Ureter (tissue), 1 donor: ENCODE measurements around the gene LACTBL1. TPM values are rescaled to one million over a fixed set of nuclear protein-coding genes. Genes with fewer than 3 reads are reported as not detected.
"Not testable (repeated sequence)": the region's sequence is repeated elsewhere in the genome, so short reads cannot be mapped to it uniquely, and the experiment has no call there.

ENCODE experiments used
- DNase-seq: peaks from one replicate; pipeline ENCODE4 v3.0.0-alpha.2; 2020; ENCODE audit warnings: low spot score
- total RNA-seq: library from RNA; stranded (reverse); gene quantifications from one replicate; pipeline ENCODE4 v1.2.4, GENCODE V29; 2023
- donor health status: DM: yes; HTN: yes; CAD: no.

Gene LACTBL1
- total RNA-seq, 1 donor from 2014 or later, result not detected

DNA sequence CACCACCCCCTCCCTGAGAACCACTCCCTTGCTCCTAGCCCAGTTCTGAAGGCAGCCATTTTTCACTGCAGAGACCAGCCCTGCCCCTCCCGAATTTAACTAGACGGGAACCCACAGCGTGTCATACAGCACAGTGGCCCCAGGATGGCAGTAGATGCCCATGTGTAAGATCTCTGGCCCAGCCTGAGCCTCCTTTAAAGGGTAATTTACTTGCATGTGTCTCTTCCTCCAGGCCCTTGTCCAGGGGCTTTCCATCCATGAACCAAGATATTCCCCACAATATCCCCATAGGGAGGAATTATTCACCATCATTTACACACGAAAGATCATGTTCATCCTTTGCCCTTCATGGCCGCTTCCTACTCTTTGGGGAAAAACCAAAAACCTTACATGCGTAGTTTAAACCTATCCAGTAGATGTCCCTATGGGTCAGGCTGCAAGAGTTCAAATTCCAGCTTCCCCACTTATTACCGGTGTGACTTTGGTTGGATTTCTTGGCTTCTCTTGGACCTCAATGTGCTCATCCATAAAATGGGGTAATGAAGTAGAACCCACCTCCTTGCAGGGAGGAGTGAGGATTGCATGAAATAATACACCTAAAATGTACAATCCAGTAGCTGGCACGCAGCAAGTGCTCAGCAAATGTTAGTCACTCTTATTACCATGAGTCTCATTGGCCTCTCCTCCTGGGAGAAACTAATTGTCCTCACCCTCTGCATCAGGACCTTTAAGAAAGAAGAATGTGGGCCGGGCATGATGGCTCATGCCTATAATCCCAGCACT is 4.0 kb upstream of the LACTBL1 start:
- peak; percentile 76 for DNase-seq

DNA sequence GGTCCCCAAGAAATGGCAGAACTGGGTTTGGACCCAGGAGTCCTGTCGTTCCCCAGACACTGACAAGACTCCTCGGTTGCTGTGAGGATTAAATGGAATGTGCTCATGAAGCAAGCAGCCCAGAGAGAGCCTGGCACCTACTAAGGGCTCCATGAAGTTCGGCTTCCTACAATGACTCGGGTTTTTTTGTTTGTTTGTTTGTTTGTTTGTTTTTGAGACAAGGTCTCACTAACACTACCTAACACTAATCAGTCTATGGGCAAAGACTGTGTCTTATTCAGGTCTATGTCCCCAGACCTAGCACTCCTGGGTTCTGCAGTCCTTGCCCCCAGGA is 3.4 kb upstream of the LACTBL1 start:
- no peak for DNase-seq

DNA sequence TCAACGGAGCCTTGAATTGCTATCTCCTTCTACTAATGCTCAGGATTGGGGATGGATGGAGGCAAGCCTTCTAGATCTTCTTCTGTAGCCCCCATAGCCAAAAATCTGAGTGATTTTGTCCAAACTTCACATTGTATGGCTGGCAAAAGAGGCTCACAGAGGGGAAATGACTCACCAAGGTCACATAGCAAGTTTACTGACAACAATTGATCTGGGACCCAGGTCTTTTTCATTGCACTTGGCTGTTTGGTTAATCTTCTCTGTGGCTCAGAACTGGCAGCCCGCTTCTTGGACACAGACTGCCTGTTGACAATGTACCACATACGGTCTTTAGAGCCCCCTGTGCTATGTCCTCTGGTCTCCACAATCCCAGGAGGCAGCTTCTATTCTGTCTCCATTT is 3.0 kb upstream of the LACTBL1 start:
- DNase-seq, result no peak

DNA sequence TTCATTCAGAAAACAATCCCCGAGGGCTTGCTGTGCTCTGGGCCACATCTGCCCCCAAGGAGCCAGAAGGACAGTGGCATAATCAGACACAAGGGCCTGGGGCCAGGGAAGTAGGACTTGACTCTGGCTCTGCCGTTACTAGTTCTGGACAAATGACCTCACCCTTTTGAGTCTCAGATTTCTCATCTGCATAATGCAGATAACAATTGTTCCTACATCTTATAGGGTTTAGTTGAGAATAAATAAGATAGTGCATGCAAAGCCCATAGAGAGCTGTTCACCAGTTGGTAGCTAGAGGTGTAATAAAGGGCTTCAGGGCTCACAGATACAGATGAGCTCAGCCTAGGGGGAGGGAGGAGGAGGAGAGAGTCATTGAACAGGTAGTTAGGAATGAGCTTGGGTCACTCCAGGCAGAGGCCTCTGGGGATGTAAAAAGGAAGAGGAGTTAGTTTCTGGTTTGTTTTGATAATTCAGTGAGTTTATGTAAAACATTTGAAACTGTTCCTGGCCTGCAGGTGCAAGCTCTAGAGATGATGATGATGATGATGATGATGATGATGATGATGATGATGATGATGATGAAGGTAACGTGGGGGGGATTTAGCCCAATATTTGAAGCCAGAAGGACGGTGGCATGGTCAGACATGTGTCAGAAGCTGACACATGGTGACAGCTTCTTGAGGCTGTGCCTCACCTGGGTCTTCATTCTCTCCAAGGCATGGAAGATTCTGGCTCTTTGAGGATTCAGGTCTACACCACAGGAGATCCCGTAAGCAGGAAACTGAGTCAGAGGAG is 858 bp downstream of the LACTBL1 start:
- no peak for DNase-seq

DNA sequence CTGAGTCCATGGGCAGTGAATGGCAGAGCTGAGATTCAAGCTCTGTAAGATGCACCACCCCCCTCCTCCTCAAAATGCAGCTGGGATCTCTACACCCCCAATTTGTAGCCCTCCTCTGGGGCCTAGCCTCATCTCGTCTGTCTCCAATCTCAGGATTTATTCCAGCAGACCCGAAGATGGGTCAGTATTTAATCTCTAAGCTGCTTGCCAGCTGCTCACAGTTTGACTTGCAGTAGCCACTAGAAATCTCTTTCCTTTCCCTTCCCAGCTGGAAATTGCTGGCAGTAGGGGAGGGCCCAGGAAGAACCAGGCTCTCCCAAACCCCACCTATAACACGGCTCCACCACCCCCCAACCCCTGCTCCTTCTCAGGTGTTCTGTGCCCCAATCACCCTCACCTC is 1.5 kb downstream of the LACTBL1 start:
- DNase-seq, result no peak

DNA sequence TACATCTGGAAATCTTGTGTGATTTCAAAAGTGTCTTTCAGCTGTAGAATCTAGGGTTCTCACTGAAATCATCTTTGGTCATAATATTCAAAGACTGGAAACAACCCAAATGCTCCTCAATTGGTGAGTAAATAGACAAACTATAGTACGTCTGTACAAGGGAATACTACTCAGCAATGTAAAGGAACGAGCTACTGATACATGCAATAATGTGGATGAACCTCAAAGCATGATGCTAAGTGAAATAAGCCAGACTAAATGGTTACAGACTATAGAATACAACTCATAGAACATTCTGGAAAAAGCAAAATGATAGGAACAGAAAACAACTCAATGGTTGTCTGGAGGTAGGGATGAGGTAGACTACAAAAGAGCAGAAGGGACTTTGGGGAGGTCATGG is 2.6 kb downstream of the LACTBL1 start:
- DNase-seq, result no peak

DNA sequence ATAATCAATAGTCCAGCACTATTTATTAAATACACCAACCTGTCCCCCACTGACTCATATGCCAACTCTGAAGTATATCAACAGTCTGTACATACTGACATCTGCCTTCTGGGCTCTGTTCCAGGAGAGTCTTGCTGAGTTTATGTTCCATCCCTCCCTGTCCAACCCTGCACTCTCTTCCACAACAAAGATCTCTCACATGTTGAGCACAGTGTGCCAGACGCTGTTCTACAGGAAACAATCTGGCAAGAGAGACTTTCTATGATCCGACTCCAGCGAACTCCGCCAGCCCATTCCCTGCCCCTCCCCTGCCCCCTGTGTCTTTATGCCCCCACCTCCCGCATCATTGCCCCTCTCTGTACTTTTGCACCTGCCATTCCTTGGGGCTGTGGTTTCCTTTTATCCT is 3.4 kb downstream of the LACTBL1 start:
- DNase-seq, result no peak

DNA sequence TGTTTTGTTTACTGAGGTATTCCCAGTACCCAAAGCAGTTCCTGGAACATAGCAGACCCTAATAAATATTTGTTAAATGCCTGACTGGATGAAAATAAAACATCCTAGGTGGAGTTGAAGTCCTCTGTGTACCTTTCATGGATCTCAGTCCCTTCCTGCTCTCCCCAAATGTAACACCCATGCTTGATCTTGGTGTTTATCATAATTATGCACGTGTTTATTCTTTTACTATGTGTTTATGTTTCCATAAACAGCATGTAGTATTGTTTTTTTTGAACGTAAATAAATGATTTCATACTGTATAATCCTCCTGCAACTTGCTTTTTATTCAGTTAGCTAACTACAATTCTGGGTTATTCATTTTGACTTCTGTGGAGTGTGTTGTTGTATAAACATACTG is 4.8 kb downstream of the LACTBL1 start:
- DNase-seq, result no peak

DNA sequence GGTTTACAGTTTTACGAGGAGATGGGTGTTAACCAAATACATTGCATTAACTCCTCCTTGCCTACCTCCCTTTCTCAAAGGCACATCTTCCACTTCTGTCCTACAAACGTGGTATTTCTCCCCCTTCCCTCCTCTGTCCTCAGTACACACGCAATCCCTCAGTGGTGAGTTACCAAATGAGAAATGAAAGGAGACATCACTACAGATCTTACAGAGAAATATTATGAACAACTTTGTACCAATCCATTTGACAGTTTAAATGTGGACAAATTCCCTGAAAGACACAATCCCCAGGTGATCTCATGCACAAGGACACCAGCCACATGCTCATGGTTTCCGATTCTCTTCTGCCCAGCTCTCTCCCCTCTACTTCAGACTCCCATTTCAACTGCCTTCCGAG is 6.4 kb downstream of the LACTBL1 start:
- DNase-seq, result no peak

DNA sequence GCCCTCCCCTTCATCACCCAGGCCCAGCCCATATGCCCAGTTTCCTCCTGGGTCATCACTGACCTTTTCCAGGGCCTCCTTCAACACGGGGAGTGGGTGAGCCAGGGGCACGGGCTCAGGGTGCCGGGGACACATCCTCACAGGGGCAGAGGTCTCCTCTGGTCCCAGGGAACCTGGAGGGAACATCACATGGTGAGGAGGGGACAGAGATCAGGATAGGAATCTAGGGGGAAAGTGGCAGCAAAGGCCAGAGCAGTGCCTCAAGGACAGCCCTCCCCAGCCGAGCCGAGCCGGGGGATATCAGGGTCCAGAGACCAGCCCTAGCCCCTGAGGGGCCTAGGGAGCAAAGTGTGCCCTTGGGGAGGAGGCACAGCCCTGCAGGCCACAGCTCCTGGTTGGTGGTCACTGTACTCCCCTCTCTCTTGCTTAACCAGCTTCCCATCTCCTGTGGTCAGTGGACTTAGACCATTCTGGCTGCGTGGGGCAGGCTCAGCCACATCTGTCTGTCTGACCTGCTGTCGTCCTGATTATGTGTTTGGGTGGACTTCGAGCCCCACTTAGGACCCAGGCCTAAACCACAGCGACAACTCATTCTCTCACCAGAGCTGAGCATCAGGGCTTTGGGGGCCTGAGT is 9.5 kb downstream of the LACTBL1 start:
- DNase-seq, result no peak

DNA sequence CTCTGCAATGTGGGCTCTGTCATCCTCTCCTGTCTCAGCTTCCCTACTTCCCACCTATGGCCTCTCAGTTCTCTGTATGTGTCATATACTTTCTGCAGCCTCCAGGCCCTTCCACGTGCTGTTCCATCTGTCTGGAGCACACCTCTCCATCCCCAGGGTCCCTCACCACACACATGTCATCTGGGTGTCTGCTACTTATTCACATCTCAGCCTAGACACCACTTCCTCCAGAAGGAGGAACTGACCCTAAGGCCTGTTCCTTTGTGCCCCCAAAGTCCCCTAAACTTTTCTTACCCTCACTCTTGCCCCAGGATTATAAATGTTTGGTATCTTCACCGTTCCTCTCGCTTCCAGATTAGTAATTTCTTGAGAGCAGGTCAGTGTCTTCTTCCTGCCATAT is 10.1 kb downstream of the LACTBL1 start:
- no peak for DNase-seq

DNA sequence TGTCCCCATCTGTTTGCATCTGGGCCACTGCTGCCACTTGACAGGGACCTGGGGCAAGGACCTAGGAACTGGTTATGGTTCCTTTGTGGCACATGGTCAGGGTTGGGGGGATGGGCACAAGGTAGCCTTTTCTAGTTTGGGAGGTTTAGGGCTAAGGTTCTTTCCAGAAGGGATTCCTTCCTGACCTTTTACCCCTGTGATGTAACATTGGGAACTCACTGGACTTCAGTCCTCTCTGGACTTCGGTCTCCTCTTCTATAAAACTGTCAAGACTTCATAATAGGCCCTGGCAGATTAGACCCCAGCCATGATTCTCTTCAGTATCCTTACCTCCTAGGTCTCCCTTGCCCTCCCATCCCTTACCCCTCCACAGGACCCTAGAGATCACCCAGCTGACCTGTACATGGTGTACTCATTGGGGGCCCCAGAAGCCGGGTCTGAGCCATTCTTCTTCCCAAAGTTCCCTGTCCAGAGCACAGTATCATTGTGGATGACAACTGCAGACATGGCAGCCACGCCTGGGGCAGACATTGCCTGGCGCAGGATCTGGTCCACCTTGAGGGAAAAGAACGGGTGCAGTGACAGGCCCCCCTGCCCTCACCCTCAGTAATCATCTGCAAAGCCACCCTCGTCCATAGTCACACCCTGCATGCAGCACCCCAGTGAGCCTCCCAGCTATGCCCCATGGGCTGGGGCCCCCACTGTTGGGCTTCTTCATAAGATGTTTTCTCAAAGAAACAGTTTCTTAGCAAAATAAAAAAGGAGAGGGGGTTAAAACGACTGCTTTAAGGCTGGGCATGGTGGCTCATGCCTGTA is 12.9 kb downstream of the LACTBL1 start:
- no peak for DNase-seq

DNA sequence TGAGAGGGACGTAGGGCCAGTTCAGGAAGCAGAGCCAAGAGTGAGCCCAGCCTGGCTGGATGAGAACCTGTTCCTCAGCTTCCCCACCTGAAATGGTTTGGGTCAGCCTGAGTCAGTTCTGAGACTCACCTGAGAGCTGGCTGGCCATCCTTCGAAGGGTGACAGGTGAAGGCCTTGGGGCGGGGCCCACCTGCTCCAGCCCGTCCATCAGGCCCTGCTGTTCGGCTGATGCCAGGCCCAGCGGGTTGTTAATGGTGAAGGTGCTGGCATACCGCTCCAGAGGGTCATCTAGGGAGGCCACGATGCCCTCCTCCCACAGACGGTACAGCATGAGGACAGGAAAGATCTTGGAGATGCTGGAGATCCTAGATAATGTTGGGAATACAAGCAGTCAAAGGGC is 14.1 kb downstream of the LACTBL1 start:
- no peak for DNase-seq

DNA sequence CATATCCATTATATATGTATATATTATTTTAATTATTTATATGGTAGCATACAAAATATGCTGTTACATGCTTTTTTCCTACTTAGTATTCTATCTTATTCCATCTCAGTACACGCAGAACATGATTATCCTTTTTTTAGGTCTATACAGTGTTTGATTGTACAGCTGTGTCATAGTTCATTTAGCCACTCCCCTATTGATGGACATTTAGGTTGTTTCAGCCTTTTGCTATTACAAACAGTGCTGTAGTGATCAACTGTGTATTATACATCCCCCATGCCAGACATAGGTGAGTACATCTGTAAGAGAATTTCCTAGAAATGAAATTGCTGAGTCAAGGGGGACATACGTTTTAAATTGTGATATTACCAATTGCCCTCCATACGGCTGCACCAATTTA is 15.6 kb downstream of the LACTBL1 start:
- DNase-seq, result no peak

DNA sequence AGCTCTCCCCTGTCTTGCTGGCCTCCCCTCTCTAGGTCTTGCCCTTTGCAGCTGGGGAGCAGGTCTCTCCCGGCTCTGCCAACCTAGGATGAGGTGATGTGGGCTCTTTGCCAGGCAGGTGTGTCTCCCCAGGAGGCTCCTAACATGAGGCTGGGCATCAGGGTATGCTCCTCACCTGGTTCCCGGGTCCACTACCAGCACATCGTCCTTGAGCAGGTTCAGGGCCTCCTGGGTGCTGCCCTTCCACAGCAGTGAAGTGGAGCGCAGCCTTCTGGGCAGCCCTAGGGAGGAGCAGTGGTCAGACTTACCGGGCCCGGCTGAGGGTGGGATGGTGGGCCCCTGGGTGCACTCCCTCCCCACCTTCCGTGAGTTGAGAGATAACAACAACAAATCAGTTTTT is 17.5 kb downstream of the LACTBL1 start:
- DNase-seq, result no peak

DNA sequence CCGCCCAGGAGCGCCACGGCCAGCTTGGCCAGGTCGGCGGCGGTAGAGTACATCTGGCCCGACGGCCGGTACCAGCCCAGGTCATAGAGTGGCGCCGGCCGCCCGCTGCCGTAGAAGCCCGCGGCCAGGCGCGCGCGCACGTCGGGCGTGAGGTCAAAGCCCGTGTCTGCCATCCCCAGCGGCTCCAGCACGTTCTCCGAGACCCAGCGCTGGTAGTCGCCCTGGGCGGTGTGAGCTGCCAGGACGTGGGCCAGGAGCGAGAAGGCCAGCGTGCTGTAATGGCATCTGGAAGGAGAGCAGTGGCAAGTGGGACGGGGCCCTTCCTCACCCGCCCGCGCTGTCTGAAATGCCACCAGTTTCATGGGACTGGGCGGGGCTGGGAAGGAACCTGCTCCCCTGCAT is 18.9 kb downstream of the LACTBL1 start:
- DNase-seq, result no peak

DNA sequence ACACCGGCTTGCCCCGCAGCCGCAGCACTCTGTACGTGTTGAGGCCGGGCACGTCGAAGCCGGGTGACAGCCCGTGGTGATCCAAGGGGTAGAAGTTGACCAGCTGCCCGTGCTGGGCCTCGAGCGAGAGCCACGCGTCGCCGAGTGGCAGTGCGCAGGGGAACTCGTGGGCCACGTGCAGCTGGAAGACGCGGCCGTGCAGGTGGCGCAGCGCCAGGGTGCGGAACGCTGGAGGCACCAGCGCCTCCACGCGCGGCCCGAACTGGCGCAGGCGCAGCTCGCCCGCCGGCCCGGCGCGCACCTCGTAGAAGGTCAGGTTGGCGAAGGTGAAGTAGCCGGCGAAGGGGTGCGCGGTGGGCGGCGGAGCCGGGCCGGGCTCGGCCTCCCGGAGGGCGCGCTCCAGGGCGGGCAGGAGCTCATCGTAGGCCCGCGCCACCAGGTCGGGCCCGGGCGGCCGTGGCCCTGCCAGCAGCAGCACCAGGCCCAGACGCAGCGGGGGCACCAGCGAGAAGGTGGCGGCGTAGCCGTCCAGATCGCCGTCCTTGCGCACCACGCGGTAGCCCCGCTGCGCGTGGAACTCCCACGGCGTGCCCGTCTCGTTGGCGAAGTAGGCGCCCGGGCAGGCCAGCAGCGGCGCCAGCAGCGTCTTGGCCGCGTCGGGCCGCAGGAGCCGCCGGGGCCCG is 19.5 kb downstream of the LACTBL1 start:
- DNase-seq, result no peak

DNA sequence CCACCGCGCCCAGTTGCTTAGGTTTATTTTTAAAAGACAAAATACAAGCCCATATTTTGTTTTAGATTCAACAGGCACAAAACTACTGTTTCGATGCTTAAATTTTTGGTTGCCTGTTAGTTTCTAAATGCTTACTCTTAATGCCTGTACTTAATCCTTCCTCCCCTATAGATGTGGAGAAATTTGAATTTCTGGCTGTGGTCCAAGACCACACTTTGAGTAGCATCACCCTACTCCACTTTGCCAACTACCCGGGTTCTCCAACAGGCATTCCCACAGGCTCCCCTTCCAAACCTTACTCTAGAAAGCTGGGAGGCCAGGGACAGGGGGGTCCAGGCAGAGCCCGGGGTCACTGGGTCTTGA is 20.0 kb downstream of the LACTBL1 start:
- no peak for DNase-seq

DNA sequence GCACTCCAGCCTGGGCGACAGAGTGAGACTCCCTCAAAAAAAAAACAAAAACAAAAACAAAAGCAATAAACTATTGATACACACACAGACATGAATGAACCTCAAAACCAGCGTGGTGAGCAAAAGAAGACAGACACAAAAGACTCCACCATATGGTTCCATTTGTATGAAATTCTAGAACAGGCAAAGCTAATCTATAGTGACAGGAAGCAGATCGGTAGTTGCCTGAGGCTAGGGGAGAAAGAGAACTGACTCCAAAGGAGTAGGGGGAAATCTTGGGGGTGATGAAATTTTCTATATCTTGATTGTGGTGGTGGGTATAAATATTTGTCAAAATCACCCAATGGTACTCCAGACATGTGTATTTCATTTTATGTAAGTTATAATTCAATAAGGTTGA is 20.9 kb downstream of the LACTBL1 start:
- no peak for DNase-seq

DNA sequence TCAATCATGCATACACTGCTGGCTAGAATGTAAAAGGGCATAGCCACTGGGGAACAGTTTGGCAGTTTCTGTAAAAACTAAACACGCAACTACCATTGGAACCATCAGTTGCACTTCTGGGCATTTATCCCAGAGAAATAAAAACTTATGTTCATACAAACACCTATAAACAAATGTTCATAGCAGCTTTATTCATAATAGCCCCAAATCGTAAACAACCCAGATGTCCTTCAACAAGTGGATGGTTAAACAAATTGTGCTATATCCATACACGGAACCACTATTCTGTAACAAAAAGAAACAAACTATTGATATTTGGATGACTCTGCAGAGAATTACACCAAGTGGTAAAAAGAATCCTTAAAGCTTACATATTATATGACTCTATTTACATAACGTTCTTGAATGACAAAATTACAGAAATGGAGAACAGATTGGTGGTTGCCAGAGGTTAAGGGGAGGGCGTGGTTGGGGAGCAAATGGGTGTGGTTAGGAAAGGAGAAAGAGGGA is 22.8 kb downstream of the LACTBL1 start:
- DNase-seq, result no peak

DNA sequence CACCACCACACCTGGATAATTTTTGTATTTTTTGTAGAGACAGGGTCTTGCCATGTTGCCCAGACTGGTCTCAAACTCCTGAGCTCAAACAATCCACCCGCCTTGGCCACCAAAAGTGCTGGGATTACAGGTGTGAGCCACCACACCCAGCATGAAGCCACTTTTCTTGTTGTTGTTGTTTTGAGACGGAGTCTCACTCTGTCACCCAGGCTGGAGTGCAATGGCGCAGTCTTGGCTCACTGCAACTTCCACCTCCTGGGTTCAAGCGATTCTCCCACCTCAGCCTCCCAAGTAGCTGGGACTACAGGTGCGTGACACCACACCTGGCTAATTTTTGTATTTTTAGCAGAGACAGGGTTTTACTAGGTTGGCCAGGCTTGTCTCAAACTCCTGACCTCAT is 27.5 kb downstream of the LACTBL1 start:
- not testable (repeated sequence) for DNase-seq
